ENCODE results near the gene PPARD. TPM values are rescaled to one million over a fixed set of nuclear protein-coding genes. Genes with fewer than 3 reads are reported as not detected.

The PPARD gene
- total RNA-seq, 1 donor from 2014 or later, result 27.0 TPM

DNA sequence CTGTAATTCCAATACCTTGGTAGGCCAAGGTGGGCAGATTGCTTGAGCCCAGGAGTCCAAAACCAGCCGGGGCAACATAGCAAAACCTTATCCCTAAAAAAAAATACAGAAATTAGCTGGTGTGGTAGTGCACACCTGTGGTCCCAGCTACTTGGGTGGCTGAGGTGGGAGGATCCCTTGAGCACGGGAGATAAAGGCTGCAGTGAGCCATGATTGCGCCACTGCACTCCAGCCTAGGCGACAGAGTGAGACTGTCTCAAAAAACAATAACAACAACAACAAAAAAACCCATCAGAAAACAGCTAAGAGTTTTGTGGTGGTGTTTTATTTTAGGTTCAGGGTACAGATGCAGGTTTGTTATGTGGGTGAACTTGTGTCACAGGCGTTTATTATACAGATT lies 66.9 kb downstream of the PPARD start:
- Mint-ChIP-seq H3K4me1 (ENCODE audit: low read depth) (no peaks in the 10 kb centered on the region), H3K36me3 (ENCODE audit: low read depth) (peaks cover 16% of the 10 kb centered on the region), H3K9me3 (ENCODE audit: low read depth) (no peaks in the 10 kb centered on the region), H3K27me3 (ENCODE audit: low read depth) (no peaks in the 10 kb centered on the region), H3K27ac (ENCODE audit: unreplicated experiment) (no peak overlapping the region), H3K4me3 (ENCODE audit: unreplicated experiment) (no peak overlapping the region)
- DNase-seq (ENCODE audit: low spot score), result no peak
- no peak for TF ChIP-seq CTCF (IDR thresholded peaks at IDR 0.05)

GRCh38 chr6:35410131-35410530 lies 67.8 kb downstream of the PPARD start:
- H3K27me3 Mint-ChIP-seq (ENCODE audit: low read depth), result no peaks in the 10 kb centered on the region
- H3K9me3 Mint-ChIP-seq (ENCODE audit: low read depth), result no peaks in the 10 kb centered on the region
- peaks cover 16% of the 10 kb centered on the region for H3K36me3 Mint-ChIP-seq (ENCODE audit: low read depth)
- H3K27ac Mint-ChIP-seq (ENCODE audit: unreplicated experiment), result no peak overlapping the region
- DNase-seq (ENCODE audit: low spot score), result no peak
- peaks cover 7% of the 10 kb centered on the region for H3K4me1 Mint-ChIP-seq (ENCODE audit: low read depth)
- no peak overlapping the region for H3K4me3 Mint-ChIP-seq (ENCODE audit: unreplicated experiment)
- TF ChIP-seq CTCF (IDR thresholded peaks at IDR 0.05), result no peak

DNA sequence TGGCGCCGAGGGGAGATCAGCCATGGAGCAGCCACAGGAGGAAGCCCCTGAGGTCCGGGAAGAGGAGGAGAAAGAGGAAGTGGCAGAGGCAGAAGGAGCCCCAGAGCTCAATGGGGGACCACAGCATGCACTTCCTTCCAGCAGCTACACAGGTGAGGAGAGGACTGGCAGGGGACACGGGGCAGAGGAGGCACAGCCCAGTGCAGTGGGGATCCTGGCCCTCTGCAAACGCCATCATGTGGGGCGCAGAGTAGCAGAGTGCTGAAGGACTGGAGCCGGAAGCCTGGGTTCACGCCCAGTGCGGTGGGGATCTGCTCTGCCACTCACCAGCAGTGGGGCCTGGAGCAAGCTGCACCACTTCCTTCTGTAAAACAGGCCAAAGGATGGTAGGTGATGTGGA lies 68.7 kb downstream of the PPARD start:
- Mint-ChIP-seq H3K36me3 (ENCODE audit: low read depth) (peaks cover 16% of the 10 kb centered on the region), H3K27me3 (ENCODE audit: low read depth) (no peaks in the 10 kb centered on the region), H3K9me3 (ENCODE audit: low read depth) (no peaks in the 10 kb centered on the region), H3K4me3 (ENCODE audit: unreplicated experiment) (no peak overlapping the region), H3K27ac (ENCODE audit: unreplicated experiment) (no peak overlapping the region), H3K4me1 (ENCODE audit: low read depth) (peaks cover 13% of the 10 kb centered on the region)
- no peak for DNase-seq (ENCODE audit: low spot score)
- no peak for TF ChIP-seq CTCF (IDR thresholded peaks at IDR 0.05)

DNA sequence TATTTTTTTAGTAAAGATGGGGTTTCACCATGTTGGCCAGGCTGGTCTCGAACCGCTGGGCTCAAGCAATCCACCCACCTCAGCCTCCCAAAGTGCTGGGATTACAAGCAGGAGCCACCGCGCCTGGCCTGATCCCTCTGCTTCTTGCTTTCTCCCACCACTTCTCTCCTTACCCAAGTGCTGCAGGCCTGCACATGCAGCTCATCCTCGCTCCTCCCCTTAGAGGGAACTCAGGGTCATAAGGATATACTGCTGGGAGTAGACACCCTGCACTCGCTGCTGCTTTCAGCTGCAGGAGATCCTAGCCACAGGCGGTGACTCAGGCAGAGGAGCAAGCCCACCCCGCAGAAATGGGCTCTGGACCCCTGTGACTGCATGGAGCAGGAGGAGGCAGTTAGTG lies 69.7 kb downstream of the PPARD start:
- TF ChIP-seq CTCF (IDR thresholded peaks at IDR 0.05), result no peak
- Mint-ChIP-seq H3K9me3 (ENCODE audit: low read depth) (no peaks in the 10 kb centered on the region), H3K4me3 (ENCODE audit: unreplicated experiment) (no peak overlapping the region), H3K4me1 (ENCODE audit: low read depth) (peaks cover 13% of the 10 kb centered on the region), H3K27me3 (ENCODE audit: low read depth) (no peaks in the 10 kb centered on the region), H3K36me3 (ENCODE audit: low read depth) (peaks cover 16% of the 10 kb centered on the region), H3K27ac (ENCODE audit: unreplicated experiment) (no peak overlapping the region)
- no peak for DNase-seq (ENCODE audit: low spot score)

- Mint-ChIP-seq H3K27ac (ENCODE audit: unreplicated experiment) (no peak overlapping the region), H3K4me3 (ENCODE audit: unreplicated experiment) (no peak overlapping the region), H3K36me3 (ENCODE audit: low read depth) (peaks cover 16% of the 10 kb centered on the region), H3K9me3 (ENCODE audit: low read depth) (no peaks in the 10 kb centered on the region), H3K4me1 (ENCODE audit: low read depth) (peaks cover 13% of the 10 kb centered on the region), H3K27me3 (ENCODE audit: low read depth) (no peaks in the 10 kb centered on the region)
- TF ChIP-seq CTCF (IDR thresholded peaks at IDR 0.05), result no peak
- no peak for DNase-seq (ENCODE audit: low spot score)
Measured at GRCh38 chr6:35413911-35414310, 71.6 kb downstream of the PPARD start.

Data from chondrocyte (in vitro differentiated cells).